GM12878 (cell line): ENCODE measurements around the gene NPLOC4. TPM values are rescaled to one million over a fixed set of nuclear protein-coding genes. Genes with fewer than 3 reads are reported as not detected.

Experiments used
- BCL11A ChIP-seq: IDR thresholded peaks from 2 replicates; pipeline ENCODE4 v1.6.1; 2011; ENCODE audit warnings: low read depth, low read length
- BHLHE40 ChIP-seq, 2 experiments: fragments of 450-650 bp in 1 of 2; IDR thresholded peaks; 2 replicates each; pipeline ENCODE4 v1.6.1; 2011 to 2017; ENCODE audit warnings: low read depth in 2 of 2, borderline replicate concordance in 1 of 2, improper control_type of control experiment in 1 of 2, low read length in 1 of 2, mild to moderate bottlenecking in 1 of 2
- CREB1 ChIP-seq: IDR thresholded peaks from 2 replicates; pipeline ENCODE4 v1.6.1; 2012; ENCODE audit warnings: low read depth, mild to moderate bottlenecking, inconsistent platforms
- EP300 ChIP-seq, 2 experiments: fragments of 150-350 bp in 1 of 2; IDR thresholded peaks; 2 replicates each; pipeline ENCODE4 v1.6.1; 2011 to 2012; ENCODE audit warnings: low read depth in 2 of 2, low read length in 2 of 2, borderline replicate concordance in 1 of 2, improper control_type of control experiment in 1 of 2, inconsistent platforms in 1 of 2; ENCODE audit not compliant: control insufficient read depth in 1 of 2
- FOXK2 ChIP-seq: fragments of 450-650 bp; IDR thresholded peaks from 2 replicates; pipeline ENCODE4 v1.6.1; 2017; ENCODE audit warnings: mild to moderate bottlenecking, moderate library complexity
- HDAC2 ChIP-seq: fragments of 200-600 bp; sonication (generic); IDR thresholded peaks from 2 replicates; pipeline ENCODE4 v1.6.1; 2017
- HDAC6 ChIP-seq: fragments of 200-600 bp; sonication (generic); IDR thresholded peaks from one replicate; pipeline ENCODE4 v1.8.0; 2017; ENCODE audit warnings: antibody characterized with exemption; ENCODE audit not compliant: unreplicated experiment
- JUND ChIP-seq: IDR thresholded peaks from 2 replicates; pipeline ENCODE4 v1.6.1; 2012; ENCODE audit warnings: low read depth, mild to moderate bottlenecking, low read length, improper control_type of control experiment, moderate library complexity
- KAT2A ChIP-seq: conservative IDR thresholded peaks from 2 replicates; pipeline ENCODE4 v1.6.1; 2011; ENCODE audit warnings: low read depth, low read length; ENCODE audit not compliant: control insufficient read depth
- LARP7 ChIP-seq: fragments of 450-650 bp; IDR thresholded peaks from 2 replicates; pipeline ENCODE4 v1.6.1; 2017; ENCODE audit warnings: mild to moderate bottlenecking
- MYB ChIP-seq: fragments of 150-350 bp; IDR thresholded peaks from 2 replicates; pipeline ENCODE4 v1.6.1; 2014; ENCODE audit warnings: mild to moderate bottlenecking, low read depth, low read length, borderline replicate concordance
- MYC ChIP-seq: IDR thresholded peaks from 2 replicates; pipeline ENCODE4 v1.6.1; 2011; ENCODE audit warnings: mild to moderate bottlenecking, low read length, moderate library complexity, inconsistent platforms; ENCODE audit not compliant: insufficient read depth, insufficient replicate concordance, insufficient read length, severe bottlenecking
- NFYA ChIP-seq: IDR thresholded peaks from 2 replicates; pipeline ENCODE4 v1.6.1; 2011; ENCODE audit warnings: low read depth, mild to moderate bottlenecking, low read length, improper control_type of control experiment, borderline replicate concordance
- NR2F1 ChIP-seq: fragments of 450-650 bp; conservative IDR thresholded peaks from 2 replicates; pipeline ENCODE4 v1.6.1; 2017; ENCODE audit warnings: mild to moderate bottlenecking
- PAX5 ChIP-seq: IDR thresholded peaks from 2 replicates; pipeline ENCODE4 v1.6.1; 2011; ENCODE audit warnings: low read depth, low read length, borderline replicate concordance
- POLR2AphosphoS5 ChIP-seq: IDR thresholded peaks from 2 replicates; pipeline ENCODE4 v1.6.1; 2011; ENCODE audit warnings: mild to moderate bottlenecking, low read length, inconsistent platforms
- RUNX3 ChIP-seq: IDR thresholded peaks from 2 replicates; pipeline ENCODE4 v1.6.1; 2012; ENCODE audit warnings: low read length, inconsistent platforms
- SMC3 ChIP-seq: IDR thresholded peaks from 2 replicates; pipeline ENCODE4 v1.6.1; 2011; ENCODE audit warnings: low read length, improper control_type of control experiment, borderline replicate concordance
- SPI1 ChIP-seq: IDR thresholded peaks from 2 replicates; pipeline ENCODE4 v1.6.1; 2011; ENCODE audit warnings: low read depth, mild to moderate bottlenecking, low read length, moderate library complexity, borderline replicate concordance; ENCODE audit not compliant: insufficient read depth
- SREBF2 ChIP-seq: IDR thresholded peaks from 2 replicates; pipeline ENCODE4 v1.6.1; 2012; ENCODE audit warnings: mild to moderate bottlenecking, low read length
- WRNIP1 ChIP-seq: IDR thresholded peaks from 2 replicates; pipeline ENCODE4 v1.6.1; 2011; ENCODE audit warnings: low read depth, low read length, improper control_type of control experiment, borderline replicate concordance
- ZZZ3 ChIP-seq: IDR thresholded peaks from 2 replicates; pipeline ENCODE4 v1.6.1; 2011; ENCODE audit warnings: low read depth; ENCODE audit not compliant: control insufficient read depth, insufficient read length
- polyA plus RNA-seq, 11 experiments: library from polyadenylated mRNA; depleted of rRNA in 4 of 11; unstranded in 6 of 11; stranded (reverse) in 5 of 11; fragments of >200 nt; fragmentation: Nextera tagmentation in 4 of 11; fragmentation: Illumina TruSeq in 1 of 11; extraction: Ambion mirVana in 4 of 11; extraction: Trizol in 1 of 11; gene quantifications; 1 replicate in 1 of 11; 2 replicates in 10 of 11; pipeline versions ENCODE4 v1.2.1 to v1.2.3, GENCODE V29; 2011 to 2016; ENCODE audit warnings: inconsistent platforms in 2 of 11, missing spikeins in 2 of 11, low read depth in 1 of 11
- total RNA-seq, 4 experiments: library from RNA; depleted of rRNA in 3 of 4; stranded (reverse); fragments of >200 nt in 3 of 4; fragmentation: Illumina TruSeq in 1 of 4; extraction: Trizol in 1 of 4; gene quantifications; 2 replicates each; pipeline versions ENCODE4 v1.2.1 to v1.2.3, GENCODE V29; 2013 to 2021
- TF ChIP-seq, protein P1 (sequence below): fragments of 450-650 bp; IDR thresholded peaks from 2 replicates; pipeline ENCODE4 v1.6.1; 2016; ENCODE audit warnings: mild to moderate bottlenecking, moderate library complexity, borderline replicate concordance
- TF ChIP-seq, protein P2 (sequence below): IDR thresholded peaks from 2 replicates; pipeline ENCODE4 v1.6.1; 2011; ENCODE audit warnings: low read depth, low read length, improper control_type of control experiment, borderline replicate concordance

NPLOC4 gene
- total and polyA plus RNA-seq, 10 of the 15 experiments (the other 5 are each of a cell fraction or from before 2014, with no cell fraction given), result 1.5 to 83.7 (median 45.8) TPM

DNA sequence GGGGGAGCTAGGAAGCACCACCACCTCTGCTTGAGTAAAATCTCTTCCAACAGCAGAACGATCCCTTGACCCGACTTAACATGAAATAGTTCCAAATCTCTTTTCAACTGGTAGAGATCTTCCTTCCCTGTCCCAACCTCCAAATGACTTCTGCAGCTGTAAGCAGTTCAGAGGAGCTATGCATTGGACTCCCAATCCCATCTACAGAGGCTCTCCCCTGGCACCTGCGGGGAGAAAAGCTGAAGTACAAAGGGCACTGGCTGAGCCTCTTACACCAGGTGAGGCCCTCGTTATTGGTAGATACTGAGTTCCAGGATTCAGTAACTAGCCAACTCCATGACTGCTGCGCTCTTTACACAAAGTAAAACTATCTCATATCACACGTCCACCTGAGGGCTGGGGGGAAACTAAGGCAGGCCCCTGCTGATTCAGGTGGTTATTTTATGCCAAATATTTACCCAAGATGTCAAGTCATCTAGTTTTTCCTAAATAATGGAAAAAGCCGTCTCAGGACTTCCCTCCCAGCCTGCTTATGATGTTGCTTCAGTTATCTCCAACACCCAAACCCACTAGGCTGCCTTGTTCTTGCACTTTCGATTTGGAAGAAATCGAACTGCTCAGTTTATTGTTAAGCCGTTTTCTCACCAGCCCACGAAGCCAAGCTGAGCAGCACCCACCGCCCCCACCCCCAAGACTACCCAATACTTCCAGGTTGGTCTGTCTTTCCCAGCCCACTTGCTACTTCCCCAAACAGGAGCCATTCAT is 127.5 kb downstream of the NPLOC4 start (continued):
- TF ChIP-seq NFYA, result no peak
- TF ChIP-seq HDAC2, result no peak
- 0 out of 4 replicates have a peak, but pooled peaks of 1 of the 2 experiments have one; percentile 4 for TF ChIP-seq BHLHE40 (IDR thresholded peaks at IDR 0.05; ENCODE audit: borderline replicate concordance in 1 of 2, low read depth in 2 of 2, low read length in 1 of 2)
- no peak; the same call in 1 of the 2 replicates for TF ChIP-seq LARP7
- TF ChIP-seq EP300 (IDR thresholded peaks at IDR 0.05; ENCODE audit: borderline replicate concordance in 1 of 2, control insufficient read depth in 1 of 2, low read depth in 2 of 2, low read length in 2 of 2), result no peak
- TF ChIP-seq KAT2A, result no peak
- TF ChIP-seq WRNIP1, result no peak
- TF ChIP-seq PAX5, result no peak
- no peak for TF ChIP-seq CREB1
- peak; percentile 52; the same call in 1 of the 2 replicates for TF ChIP-seq BCL11A
- TF ChIP-seq SMC3, result no peak
- peak; percentile 87 for TF ChIP-seq POLR2AphosphoS5
- no peak for TF ChIP-seq NR2F1
- TF ChIP-seq FOXK2, result no peak
- peak; percentile 23 for TF ChIP-seq MYC
- TF ChIP-seq, protein P1, sequence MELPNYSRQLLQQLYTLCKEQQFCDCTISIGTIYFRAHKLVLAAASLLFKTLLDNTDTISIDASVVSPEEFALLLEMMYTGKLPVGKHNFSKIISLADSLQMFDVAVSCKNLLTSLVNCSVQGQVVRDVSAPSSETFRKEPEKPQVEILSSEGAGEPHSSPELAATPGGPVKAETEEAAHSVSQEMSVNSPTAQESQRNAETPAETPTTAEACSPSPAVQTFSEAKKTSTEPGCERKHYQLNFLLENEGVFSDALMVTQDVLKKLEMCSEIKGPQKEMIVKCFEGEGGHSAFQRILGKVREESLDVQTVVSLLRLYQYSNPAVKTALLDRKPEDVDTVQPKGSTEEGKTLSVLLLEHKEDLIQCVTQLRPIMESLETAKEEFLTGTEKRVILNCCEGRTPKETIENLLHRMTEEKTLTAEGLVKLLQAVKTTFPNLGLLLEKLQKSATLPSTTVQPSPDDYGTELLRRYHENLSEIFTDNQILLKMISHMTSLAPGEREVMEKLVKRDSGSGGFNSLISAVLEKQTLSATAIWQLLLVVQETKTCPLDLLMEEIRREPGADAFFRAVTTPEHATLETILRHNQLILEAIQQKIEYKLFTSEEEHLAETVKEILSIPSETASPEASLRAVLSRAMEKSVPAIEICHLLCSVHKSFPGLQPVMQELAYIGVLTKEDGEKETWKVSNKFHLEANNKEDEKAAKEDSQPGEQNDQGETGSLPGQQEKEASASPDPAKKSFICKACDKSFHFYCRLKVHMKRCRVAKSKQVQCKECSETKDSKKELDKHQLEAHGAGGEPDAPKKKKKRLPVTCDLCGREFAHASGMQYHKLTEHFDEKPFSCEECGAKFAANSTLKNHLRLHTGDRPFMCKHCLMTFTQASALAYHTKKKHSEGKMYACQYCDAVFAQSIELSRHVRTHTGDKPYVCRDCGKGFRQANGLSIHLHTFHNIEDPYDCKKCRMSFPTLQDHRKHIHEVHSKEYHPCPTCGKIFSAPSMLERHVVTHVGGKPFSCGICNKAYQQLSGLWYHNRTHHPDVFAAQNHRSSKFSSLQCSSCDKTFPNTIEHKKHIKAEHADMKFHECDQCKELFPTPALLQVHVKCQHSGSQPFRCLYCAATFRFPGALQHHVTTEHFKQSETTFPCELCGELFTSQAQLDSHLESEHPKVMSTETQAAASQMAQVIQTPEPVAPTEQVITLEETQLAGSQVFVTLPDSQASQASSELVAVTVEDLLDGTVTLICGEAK, result no peak
- TF ChIP-seq MYB, result no peak
- no peak for TF ChIP-seq SREBF2
- no peak for TF ChIP-seq ZZZ3
- TF ChIP-seq, protein P2, sequence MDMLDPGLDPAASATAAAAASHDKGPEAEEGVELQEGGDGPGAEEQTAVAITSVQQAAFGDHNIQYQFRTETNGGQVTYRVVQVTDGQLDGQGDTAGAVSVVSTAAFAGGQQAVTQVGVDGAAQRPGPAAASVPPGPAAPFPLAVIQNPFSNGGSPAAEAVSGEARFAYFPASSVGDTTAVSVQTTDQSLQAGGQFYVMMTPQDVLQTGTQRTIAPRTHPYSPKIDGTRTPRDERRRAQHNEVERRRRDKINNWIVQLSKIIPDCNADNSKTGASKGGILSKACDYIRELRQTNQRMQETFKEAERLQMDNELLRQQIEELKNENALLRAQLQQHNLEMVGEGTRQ, result no peak
- TF ChIP-seq SPI1, result no peak
- no peak for TF ChIP-seq RUNX3
- no peak for TF ChIP-seq JUND
- TF ChIP-seq HDAC6, result no peak
